ENCODE data around the gene CARM1.
"Not testable (repeated sequence)": the region's sequence is repeated elsewhere in the genome, so short reads cannot be mapped to it uniquely, and the experiment has no call there.

The CARM1 gene

GRCh38 chr19:10928563-10929401, 57.4 kb downstream of the CARM1 start, which contains the start of the genes TIMM29 and YIPF2:
TSS of gene TIMM29 (plus strand) at chr19:10928811. CDS start at chr19:10928823, 12 bp downstream.
TSS of gene YIPF2 (minus strand) at chr19:10928639. CDS start at chr19:10928410, 229 bp downstream.
- DNase-seq (ENCODE audit: low read depth, low spot score) = peak; percentile 94

- no peak for DNase-seq (ENCODE audit: low read depth, low spot score)
These were observed 58.0 kb downstream of the CARM1 start for GRCh38 chr19:10929402-10929794.

GRCh38 chr19:10935371-10936059, 64.2 kb downstream of the CARM1 start:
- no peak for DNase-seq (ENCODE audit: low read depth, low spot score)

- no peak for DNase-seq (ENCODE audit: low read depth, low spot score)
These were observed 65.3 kb downstream of the CARM1 start for GRCh38 chr19:10936661-10937084.

DNA sequence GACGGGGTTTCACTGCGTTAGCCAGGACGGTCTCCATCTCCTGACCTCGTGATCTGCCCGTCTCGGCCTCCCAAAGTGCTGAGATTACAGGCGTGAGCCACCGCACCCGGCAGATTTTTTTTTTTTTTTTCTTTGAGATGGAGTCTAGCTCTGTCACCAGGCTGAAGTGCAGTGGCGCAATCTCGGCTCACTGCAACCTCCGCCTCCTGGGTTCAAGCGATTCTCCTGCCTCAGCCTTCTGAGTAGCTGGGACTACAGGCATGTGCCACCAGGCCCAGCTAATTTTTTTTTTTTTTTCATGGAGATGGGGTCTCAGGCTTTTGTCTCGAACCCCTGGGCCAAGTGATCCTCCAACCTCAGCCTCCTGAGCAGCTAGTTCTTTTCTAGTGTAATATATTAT, 70.3 kb downstream of the CARM1 start:
- not testable (repeated sequence) for DNase-seq (ENCODE audit: low read depth, low spot score)

DNA sequence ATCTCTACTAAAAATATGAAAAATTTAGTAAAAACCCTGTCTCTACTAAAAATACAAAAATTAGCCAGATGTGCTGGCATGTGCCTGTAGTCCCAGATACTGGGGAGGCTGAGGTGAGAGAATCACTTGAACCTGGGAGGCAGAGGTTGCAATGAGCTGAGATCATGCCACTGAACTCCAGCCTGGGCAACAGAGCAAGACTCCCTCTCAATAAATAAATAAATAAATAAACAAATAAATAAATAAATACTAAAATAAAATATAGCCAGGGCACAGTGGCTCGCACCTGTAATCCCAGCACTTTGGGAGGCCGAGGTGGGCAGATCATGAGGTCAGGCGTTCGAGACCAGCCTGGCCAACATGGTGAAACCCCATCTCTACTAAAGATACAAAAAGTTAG, 72.1 kb downstream of the CARM1 start:
- not testable (repeated sequence) for DNase-seq (ENCODE audit: low read depth, low spot score)

- no peak for DNase-seq (ENCODE audit: low read depth, low spot score)
These were observed 73.9 kb downstream of the CARM1 start for GRCh38 chr19:10945264-10945663.

- DNase-seq (ENCODE audit: low read depth, low spot score) = no peak
These were observed 75.8 kb downstream of the CARM1 start for GRCh38 chr19:10946958-10947657.

DNA sequence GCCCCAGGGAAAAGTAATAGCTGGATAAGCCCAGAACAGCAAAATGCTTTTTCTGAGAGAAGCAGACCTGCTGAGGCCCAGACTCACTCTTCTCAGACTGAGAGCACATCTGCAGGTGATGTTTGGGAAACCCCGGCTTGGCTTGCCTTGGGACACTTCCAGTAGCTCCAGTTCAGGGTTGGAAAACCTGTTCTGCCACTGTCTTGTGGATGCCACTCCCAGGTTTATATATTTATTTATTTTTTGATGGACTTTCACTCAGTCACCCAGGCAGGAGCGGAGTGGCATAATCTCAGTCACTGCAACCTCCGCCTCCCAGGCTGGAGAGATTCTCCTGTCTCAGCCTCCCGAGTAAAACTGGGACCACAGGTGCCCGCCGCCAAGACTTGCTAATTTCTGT, 81.5 kb downstream of the CARM1 start:
- DNase-seq (ENCODE audit: low read depth, low spot score) = no peak

DNA sequence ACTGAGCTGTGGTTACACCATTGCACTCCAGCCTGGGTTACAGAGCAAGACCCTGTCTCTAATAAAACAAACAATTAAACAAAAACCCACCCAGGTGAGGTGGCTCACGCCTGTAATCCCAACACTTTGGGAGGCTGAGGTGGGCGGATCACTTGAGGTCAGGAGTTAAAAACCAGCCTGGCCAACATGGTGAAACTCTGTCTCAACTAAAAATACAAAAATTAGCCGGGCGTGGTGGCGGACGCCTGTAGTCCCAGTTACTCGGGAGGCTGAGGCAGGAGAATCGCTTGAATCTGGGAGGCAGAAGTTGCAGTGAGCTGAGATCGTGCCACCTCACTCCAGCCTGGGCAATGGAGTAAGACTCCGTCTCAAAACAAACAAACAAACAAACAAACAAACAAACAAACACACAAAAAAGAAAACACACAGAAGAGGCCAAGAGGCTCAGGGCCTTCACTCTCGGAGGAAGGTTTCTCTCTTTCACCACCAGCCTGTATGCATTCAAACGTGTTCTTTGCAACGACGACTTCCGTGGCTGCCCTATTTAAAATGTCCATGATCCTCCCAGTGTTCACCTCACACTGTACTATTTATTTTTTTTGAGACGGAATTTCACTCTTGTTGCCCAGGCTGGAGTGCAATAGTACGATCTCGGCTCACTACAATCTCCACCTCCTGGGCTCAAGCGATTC, 88.1 kb downstream of the CARM1 start:
- DNase-seq (ENCODE audit: low read depth, low spot score) = not testable (repeated sequence)

- peak; percentile 96 for DNase-seq (ENCODE audit: low read depth, low spot score)
These were observed 89.1 kb downstream of the CARM1 start, which contains the start of gene SMARCA4 for GRCh38 chr19:10960314-10961072. TSS of gene SMARCA4 (plus strand) at chr19:10961030. CDS start at chr19:10984152, 23,122 bp downstream.

DNA sequence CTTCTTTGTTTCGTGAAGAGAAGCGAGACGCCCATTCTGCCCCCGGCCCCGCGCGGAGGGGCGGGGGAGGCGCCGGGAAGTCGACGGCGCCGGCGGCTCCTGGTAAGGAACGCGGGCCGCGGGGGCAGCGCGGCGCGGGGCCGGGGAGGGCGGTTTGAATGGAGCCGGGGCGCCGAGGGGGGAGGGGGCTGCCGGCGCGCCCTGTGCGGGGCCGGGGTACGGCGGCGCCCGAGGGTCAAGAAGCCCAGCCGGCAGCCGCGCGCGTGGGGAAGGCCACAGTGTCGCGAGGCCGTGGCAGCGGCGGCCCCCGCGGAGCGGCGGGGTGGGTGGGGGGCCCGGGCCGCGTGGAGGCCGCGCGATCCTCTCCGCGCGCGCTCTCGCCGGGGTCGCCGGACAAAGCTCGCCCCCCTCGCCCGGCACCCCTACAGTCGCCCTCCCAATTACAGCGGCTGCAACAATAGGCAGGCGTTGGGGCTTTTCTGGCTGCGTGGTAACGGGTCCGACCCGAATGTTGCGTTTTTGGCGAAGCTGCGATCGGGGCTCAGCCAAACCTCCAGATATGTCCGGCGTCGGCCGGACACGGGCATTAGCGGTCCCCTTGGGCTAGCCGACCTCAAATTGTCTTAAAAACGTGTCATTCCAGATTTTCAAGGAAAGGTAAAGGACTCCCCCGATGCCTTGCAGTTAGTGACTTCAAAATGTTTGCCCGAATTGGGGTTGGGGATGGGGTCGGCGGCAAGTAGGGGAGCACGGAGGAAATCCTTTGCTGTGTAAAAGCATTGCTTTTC, 89.9 kb downstream of the CARM1 start:
- DNase-seq (ENCODE audit: low read depth, low spot score) = no peak

DNA sequence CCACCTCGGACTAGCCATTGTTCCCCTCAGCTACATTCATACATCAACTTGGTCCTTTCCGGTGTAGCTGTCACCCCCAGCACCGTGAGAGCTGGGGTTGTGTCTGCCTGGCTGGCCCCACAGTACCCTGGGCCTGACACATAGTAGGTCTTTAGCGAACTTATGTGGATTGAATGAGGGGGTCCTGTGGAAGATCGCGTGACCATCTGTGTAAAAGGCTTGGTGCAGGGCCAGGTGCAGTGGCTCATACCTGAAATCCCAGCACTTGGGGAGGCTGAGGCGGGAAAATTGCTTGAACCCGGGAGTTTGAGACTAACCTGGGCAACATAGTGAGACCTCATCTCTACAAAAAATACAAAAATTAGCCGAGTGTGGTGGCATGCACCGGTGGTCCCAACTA, 91.5 kb downstream of the CARM1 start:
- DNase-seq (ENCODE audit: low read depth, low spot score) = no peak

DNA sequence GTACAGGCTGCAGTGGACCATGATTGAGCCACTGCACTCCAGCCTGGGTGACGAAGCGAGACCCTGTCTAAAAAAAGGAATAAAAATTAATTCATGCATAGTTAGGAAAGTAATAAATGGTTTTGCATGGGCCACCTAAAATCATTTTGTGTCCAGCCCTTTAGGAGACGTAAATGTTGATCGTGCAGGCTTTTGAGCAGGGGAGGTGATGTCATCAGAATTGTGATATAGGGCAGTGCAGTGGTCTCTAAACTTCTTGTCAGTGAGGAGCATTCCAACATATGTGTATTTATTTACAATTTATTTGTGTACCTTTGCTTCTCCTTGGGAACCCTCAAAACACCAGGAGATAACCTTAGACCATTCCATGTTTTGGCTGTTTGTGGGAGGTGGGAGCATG, 92.5 kb downstream of the CARM1 start:
- no peak for DNase-seq (ENCODE audit: low read depth, low spot score)

GRCh38 chr19:10964903-10965302, 93.5 kb downstream of the CARM1 start:
- no peak for DNase-seq (ENCODE audit: low read depth, low spot score)

GRCh38 chr19:10965398-10965797, 94.0 kb downstream of the CARM1 start:
- no peak for DNase-seq (ENCODE audit: low read depth, low spot score)

- DNase-seq (ENCODE audit: low read depth, low spot score) = no peak
These were observed 95.5 kb downstream of the CARM1 start for GRCh38 chr19:10966809-10967208.

DNA sequence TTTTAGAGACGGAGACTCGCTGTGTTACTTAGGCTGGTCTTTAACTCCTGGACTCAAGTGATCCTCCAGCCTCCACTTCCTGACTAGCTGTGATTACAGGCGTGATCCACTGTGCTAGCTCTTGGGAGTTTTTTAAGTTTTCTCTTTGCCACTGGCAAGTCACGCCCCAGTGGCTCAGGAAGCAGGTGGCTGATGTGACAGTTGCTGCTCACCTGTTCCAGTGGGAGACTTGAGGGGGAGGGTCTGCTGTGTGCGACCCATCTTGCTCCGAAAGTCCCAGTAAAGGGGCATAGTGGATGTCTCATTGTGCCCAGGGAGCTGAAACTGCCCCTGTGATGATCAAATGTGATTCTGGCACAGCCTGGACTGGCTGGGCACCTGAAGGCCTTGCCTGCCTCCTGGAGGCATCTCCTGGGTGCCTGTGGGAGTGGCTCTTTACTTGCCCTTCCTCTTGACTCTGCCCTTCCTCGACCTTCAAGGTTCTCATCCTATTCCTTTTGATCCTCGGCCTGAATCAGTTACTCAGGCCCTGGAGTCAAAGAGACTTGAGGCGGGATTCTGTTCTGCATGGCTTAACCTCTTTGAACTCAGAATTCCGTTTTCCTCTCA, 97.3 kb downstream of the CARM1 start:
- DNase-seq (ENCODE audit: low read depth, low spot score) = no peak

DNA sequence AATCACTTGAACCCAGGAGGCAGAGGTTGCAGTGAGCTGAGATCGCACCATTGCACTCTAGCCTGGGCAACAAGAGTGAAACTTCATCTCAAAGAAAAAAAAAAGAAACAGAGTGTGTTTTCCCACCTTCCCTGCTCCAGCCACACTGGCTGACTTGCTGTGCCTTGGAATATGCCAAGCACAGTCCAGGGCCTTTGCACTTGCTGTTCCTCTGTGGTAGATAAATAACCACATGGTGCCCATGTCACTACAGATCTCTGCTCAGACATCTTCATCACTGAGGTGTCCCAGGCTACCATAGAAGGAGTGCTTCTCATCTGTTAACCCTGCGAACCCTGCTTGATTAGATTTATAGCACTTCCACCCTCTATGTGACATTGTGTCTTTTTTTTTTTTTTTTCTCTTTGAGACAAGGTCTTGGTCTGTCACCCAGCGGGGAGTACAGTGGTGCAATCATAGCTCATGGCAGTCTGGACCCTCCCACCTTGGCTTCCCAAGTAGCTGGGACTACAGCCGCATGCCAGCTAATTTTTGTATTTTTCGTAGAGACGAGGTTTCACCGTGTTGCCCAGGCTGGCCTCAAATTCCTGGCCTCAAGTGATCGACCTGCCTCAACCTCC, 99.9 kb downstream of the CARM1 start:
- DNase-seq (ENCODE audit: low read depth, low spot score) = no peak
